Right kidney (tissue), 1 donor: ENCODE results near the gene SMYD3.
"Not testable (repeated sequence)": the region's sequence is repeated elsewhere in the genome, so short reads cannot be mapped to it uniquely, and the experiment has no call there.

Source experiments
- DNase-seq: peaks from one replicate; pipeline ENCODE4 v3.0.0-alpha.2; 2016

The SMYD3 gene

DNA sequence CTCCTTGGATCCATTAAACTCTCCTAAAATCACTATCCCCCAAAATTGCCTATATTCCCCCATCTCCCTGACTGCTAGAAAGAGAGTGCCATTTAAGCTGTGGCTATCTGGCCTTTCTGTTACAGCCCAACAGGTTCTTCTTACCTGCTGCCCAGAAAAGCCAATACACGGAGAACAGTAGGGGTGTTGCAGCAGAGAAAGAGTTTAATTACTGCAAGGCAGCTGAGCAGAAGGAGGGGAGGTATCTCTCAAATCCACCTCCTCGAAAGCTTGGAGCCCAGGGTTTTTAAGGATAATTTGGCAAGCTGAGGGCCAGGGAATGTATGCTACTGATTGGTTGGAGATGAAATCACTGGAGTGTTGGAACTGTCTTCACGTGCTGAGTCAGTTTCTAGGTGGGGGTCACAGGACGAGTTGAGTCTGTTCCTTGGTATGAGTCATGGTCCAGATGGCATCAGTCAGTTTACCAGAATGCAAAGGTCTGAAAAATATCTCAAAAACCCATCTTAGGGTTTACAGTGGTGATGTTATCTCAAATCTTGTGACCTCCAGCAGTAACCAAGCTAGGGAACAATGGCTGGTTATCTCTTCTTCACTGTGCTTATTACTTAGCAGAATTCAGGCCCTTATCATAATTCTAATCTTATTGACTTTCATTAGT is 89.8 kb downstream of the SMYD3 start:
- no peak for DNase-seq

DNA sequence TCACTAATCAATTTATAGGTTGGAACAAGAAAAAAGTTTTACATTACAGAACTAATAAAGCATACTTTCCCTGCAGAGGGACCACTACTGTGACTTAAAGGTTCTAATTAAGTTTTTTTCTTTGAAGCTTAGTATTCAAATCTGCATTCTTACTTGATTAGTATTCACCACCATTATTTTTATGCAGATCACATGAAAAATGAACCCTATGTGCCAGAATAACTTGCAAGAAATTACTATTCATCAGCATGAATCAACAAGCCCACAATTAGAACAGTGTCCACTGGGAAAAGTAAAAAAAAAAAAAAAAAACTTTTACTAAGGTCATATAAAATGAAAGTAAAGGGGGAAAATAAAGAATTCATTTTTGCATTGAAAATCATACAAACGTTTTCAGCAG is 90.8 kb downstream of the SMYD3 start:
- DNase-seq: no peak

GRCh38 chr1:246415028-246415427 is 92.1 kb downstream of the SMYD3 start:
- DNase-seq: no peak

DNA sequence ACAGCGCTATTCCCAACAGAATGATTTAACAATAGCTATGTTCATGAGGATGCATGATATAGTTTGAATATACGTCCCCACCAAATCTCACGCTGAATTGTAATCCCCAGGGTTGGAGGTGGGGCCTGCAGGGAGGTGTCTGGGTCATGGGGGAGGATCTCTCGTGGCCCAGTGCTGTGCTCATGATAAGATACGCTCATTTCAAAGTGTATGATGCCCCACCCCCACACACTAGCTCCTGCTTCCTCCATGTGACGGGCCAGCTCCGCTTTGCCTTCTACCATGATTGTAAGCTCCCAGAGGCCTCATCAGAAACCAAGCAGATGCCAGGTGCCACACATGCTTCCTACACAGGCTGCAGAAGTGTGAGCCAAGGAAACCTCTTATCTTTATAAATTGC is 93.6 kb downstream of the SMYD3 start:
- DNase-seq: no peak

- no peak for DNase-seq
Observed at GRCh38 chr1:246404078-246404477, 103.0 kb downstream of the SMYD3 start.

DNA sequence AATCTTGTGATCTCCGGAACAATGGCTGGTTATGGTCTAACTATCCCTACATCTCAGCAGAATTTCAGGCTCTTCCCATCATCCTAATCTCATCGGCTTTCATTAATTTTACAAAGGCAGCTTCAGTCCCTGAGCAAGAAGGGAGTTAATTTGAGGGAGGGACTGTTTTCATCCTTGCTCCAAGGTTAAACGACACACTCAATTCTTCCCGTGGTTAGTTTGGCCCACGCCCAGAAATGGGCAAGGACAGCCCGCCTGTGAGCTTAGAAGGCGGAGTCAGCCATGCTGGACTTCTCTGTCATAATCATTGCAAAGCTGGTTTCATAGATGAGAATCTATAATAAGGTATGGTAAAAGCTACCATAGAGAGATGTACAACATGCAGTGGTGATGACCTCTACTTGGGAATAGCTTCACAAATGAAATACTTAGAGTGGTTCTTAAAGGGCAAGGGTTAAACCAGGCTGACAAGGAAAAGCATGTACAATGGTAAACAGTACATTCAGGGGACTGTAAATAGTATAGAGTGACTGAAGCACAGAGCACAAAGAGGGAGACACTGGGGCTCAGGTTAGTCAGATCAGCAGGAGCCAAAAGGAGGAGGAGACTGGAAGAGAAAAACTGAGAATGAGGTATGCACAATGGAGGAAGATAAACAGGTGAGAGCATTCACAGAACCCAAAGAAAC is 108.8 kb downstream of the SMYD3 start:
- DNase-seq: no peak

GRCh38 chr1:246397046-246397445 is 110.0 kb downstream of the SMYD3 start:
- no peak for DNase-seq

- no peak for DNase-seq
Observed at GRCh38 chr1:246396322-246396721, 110.8 kb downstream of the SMYD3 start.

DNA sequence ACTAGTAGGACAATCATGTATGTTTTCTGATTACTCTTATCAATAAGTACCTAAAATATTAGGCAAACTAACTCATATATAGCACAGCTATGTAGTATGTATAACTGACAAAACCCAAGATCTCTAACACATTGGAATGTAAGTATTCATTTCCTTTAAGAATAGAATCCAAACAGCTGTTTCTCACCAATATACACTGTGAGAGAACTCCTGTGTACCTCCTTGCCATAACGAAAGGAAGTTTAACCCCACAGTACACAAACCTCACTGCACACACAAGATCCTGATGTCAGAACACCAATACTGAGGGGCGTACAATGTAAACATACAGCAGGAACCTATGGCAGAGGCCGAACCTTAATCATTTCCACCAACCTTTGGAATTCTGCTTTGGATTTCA is 113.0 kb downstream of the SMYD3 start:
- no peak for DNase-seq

- DNase-seq: no peak
Observed at GRCh38 chr1:246390855-246391254, 116.2 kb downstream of the SMYD3 start.

DNA sequence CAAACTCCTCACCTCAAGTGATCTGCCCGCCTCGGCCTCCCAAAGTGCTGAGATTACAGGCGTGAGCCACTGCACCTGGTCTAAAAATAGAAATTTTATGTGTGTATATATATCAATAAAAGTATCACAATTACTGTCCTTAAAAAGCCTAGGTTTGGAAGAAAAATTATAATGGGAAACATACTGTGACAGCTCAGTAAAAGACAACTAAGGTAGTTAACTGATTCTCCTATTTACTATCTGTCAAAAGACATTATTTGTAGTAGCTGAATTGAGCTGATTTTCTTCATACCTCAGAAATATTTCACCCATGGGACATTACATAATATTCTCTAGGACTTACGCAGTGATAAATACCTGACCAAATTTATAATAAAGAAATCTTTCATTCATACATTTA is 122.5 kb downstream of the SMYD3 start:
- DNase-seq: no peak

- no peak for DNase-seq
Observed at GRCh38 chr1:246383791-246384190, 123.3 kb downstream of the SMYD3 start.

DNA sequence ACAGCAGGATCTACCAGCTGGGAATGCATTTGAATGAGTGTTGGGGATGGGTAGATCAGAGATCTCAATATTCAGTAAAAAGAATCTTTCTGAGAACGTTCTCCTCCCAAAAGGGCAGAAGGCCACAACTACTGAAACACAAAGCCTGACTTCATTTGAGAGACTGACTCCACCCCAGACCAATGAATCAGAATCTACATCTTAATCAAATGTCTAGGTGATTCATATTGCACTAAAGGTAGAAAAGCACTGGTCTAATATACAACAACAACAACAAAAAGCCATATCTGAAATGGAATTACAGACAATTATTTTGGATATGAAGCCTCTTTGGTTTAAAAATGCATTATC is 123.9 kb downstream of the SMYD3 start:
- no peak for DNase-seq

- DNase-seq: no peak
Observed at GRCh38 chr1:246382589-246383238, 124.4 kb downstream of the SMYD3 start.

DNA sequence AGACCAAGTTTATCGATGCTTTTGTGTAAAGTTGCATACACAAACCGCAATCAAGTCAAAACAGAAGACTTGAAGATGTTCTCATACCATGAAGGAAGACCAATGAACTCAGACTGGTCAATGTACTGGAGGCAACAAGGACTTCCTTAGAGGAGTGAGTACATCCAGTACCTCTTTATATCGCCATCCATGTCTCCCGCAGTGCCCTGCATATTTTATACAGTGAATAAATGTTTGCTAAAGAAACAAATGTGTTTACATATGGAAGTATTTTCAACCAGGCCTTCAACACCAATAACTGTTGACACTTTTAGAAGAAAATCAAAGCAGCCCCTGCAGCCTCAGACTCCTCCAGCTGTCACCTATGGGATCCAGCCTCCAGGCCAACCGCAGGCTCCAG is 125.6 kb downstream of the SMYD3 start:
- no peak for DNase-seq

DNA sequence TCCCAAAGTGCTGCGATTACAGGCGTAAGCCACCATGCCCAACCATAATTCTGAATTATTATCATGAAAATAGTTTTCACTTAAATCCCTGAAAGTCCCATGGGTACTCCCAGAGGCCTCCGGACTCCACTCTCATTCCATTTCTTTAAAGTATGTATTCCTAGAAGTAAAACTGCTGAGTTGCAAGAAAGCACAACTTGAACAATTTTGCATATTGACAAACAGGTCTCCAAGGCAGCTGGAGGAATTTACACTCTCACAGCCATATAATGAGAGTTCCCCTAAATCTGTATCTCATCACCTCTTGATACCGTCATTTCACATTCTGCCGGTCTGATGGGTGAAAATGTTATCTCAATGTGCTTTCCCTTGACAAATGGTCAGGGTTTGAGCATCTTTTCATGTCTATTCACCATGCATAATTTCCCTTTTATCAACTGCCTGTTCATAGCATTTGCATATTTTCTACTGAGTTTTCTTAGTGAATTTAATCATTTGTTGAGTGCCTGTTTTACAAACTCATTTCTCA is 129.4 kb downstream of the SMYD3 start:
- no peak for DNase-seq

DNA sequence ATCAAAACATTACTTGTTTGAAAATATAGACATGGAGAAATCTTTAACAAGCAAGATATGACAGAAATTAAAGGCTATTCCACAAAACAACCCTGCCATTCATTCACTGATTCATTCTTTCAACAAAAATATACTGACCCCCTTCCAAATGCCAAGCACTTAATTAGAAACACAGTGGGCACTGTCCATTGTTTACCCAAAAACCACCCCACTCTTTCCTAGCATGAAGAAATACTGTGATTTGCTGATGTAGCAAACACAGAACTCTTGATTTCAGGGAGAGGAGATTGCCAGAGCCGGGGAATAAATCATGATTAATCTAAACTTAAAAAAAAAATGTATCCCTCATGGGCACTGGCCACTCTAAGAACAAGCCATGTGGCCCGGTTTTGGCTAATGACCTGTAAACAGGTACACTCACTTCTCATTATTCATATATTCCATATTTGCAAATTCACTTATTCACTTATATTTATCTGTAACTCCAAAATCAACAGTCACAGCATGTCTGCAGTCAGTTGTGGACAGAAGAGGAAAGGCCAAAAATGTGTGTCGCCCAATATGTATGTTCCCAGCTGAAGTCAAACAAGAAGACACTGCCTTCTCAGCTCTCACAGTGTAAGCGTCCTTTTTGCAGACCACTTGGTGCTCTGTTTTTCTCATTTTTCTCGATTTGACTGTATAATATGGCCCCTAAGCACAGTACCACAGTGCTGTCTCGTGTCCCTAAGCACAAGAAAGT is 133.1 kb downstream of the SMYD3 start:
- no peak for DNase-seq

DNA sequence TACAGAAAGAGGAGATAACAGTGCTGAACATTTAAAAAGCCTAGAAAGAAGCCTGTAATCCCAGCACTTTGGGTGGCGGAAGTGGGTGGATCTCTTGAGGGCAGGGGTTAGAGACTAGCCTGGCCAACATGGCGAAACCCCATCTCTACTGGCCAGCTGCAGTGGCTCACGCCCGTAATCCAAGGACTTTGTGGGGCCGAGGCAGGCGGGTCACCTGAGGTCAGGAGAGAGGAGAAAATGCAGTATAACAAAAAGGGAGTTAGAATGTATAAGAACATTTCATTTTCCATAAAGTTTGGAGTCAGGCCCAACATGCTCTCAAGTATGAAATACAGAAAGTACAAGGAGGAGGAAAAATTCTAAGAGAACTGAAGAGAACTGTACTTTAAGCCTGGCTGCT is 134.5 kb downstream of the SMYD3 start:
- no peak for DNase-seq

DNA sequence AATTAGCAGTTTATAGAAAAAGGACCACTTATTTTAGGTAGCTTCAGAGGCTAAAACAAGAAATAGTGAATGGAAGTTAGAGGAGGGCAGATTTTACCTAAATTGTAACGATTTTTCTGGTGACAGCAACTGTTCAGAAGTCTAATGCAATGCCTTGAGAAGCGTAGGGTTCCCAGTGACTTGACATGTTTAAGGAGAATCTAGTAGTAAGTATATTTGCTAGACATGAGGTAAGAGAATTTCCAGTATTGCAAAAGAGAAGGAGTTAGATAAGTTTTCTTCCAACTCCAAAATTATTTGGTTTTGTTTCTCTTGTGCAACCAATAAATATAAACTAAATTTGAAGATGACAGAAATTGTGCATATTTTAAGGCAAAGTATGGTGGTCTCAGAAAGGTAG is 140.0 kb downstream of the SMYD3 start:
- DNase-seq: no peak

DNA sequence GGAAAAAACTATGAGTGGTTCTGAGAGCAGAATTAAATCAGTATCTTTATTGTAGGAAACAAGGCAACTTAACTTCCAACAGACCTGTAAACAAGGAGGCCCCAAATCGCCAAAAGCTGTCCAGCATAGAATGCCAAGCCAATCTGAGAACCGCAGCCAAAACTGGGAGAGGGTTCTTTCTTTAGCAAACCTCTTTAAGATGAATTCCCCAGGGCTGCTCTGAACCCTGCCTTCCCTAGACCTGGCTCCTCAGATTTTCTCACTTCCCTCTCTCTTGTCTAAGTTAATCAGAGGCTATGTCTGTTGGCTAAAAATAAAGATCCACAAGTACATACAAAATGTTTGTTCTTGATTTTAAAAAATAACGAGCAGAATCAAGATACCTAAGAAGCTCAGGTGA is 141.4 kb downstream of the SMYD3 start:
- no peak for DNase-seq

DNA sequence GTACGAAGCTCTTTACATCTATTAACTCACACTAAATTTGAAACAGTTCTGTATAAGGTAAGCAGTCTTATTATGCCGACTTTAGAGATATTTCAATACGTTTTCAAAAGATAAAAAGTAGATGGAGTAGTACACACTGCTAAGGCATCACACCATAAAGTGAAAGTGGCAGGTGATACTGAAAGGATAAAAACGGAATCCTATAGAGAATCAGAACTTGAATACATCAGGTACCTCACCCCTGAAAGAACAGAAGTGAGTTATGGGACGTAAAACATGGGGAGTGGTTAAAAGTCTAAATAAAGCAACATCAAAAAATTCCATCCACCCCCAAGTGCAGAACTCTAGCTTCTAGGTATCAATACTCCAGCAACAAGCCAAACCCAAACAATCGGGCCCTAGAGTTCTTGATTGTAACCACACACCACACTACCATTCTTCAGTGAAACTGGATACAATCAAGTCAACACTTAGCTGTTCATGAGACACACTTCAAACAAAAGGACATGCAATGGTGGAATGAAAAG is 142.6 kb downstream of the SMYD3 start:
- no peak for DNase-seq

DNA sequence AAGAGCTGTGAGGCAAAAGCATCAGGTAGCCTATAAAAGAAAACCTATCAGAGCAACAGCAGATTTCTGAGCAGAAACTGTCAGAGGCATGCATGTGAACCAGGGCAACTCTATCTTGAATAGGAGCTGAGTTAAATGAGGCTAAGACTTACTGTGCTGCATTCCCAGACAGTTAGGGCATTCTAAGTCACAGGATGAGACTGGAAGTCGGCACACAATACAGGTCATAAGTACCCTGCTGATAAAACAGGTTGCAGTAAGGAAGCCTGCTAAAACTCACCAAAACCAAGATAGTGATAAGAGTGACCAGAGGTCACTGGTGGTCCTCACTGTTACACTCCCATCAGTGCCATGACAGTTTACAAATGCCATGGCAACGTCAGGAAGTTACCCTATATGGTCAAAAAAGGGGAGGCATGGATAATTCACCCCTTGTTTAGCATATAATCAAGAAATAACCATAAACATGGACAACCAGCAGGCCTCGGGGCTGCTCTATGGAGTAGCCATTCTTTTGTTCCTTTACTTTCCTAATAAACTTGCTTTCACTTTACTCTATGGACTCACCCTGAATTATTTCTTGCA is 150.0 kb downstream of the SMYD3 start:
- DNase-seq: not testable (repeated sequence)
